GM23338 (cell line): ENCODE data around the gene TJP2. TPM values are rescaled to one million over a fixed set of nuclear protein-coding genes. Genes with fewer than 3 reads are reported as not detected.

ENCODE experiments used
- ATAC-seq: fragments of 200-7000 bp; cut with Tn5 transposase; 3 replicates; pipeline ENCODE4 v1.9.1; 2020
- DNase-seq: peaks from one replicate; pipeline ENCODE4 v3.0.0-alpha.2; 2015; ENCODE audit warnings: low spot score
- H2AFZ ChIP-seq: fragments of 200-600 bp; sonication (generic); 2 replicates; pipeline ENCODE4 v1.8.0; 2016; ENCODE audit warnings: antibody characterized with exemption, mild to moderate bottlenecking, moderate library complexity
- H3F3A ChIP-seq: fragments of 200-600 bp; sonication (generic); replicated peaks from 2 replicates; pipeline ENCODE4 v1.8.0; 2017; ENCODE audit warnings: antibody characterized with exemption, mixed run types, low read depth
- H3K27ac ChIP-seq: fragments of 200-600 bp; sonication (generic); 2 replicates; pipeline ENCODE4 v1.6.1; 2016; ENCODE audit warnings: low read depth
- H3K27me3 ChIP-seq: fragments of 200-600 bp; sonication (generic); 2 replicates; pipeline ENCODE4 v1.8.0; 2016; ENCODE audit warnings: mild to moderate bottlenecking, mixed run types, moderate library complexity; ENCODE audit not compliant: insufficient read depth
- H3K36me3 ChIP-seq: fragments of 200-600 bp; sonication (generic); 2 replicates; pipeline ENCODE4 v1.8.0; 2016; ENCODE audit warnings: mild to moderate bottlenecking; ENCODE audit not compliant: insufficient read depth
- H3K4me1 ChIP-seq: fragments of 200-600 bp; sonication (generic); 2 replicates; pipeline ENCODE4 v1.8.0; 2016; ENCODE audit warnings: mild to moderate bottlenecking, moderate library complexity; ENCODE audit not compliant: insufficient read depth
- H3K4me2 ChIP-seq: fragments of 200-600 bp; sonication (generic); 2 replicates; pipeline ENCODE4 v1.7.1; 2017; ENCODE audit warnings: mixed run types
- H3K4me3 ChIP-seq: fragments of 200-600 bp; sonication (generic); 2 replicates; pipeline ENCODE4 v1.6.1; 2016; ENCODE audit warnings: mixed run types
- H3K79me2 ChIP-seq: fragments of 200-600 bp; sonication (generic); replicated peaks from 2 replicates; pipeline ENCODE4 v1.8.0; 2017; ENCODE audit warnings: mild to moderate bottlenecking; ENCODE audit not compliant: insufficient read depth
- H3K9me2 ChIP-seq: fragments of 200-600 bp; sonication (generic); 2 replicates; pipeline ENCODE4 v1.8.0; 2017; ENCODE audit not compliant: insufficient read depth
- H4K20me1 ChIP-seq: fragments of 200-600 bp; sonication (generic); replicated peaks from 2 replicates; pipeline ENCODE4 v1.8.0; 2017; ENCODE audit warnings: mild to moderate bottlenecking; ENCODE audit not compliant: insufficient read depth
- H3K27ac Mint-ChIP-seq: 2 replicates; pipeline ENCODE4 v1.8.0; 2020; ENCODE audit warnings: inconsistent platforms, mild to moderate bottlenecking, moderate library complexity, mixed read lengths
- H3K27me3 Mint-ChIP-seq: 3 replicates; pipeline ENCODE4 v1.8.0; 2022; ENCODE audit warnings: low read depth, mild to moderate bottlenecking, moderate library complexity, mixed read lengths, inconsistent platforms; ENCODE audit not compliant: insufficient read depth, poor library complexity
- H3K36me3 Mint-ChIP-seq: 3 replicates; pipeline ENCODE4 v1.8.0; 2021; ENCODE audit warnings: low read depth, mild to moderate bottlenecking, inconsistent platforms, moderate library complexity, mixed read lengths
- H3K4me1 Mint-ChIP-seq: 3 replicates; pipeline ENCODE4 v1.8.0; 2020; ENCODE audit warnings: mild to moderate bottlenecking, inconsistent platforms, mixed read lengths
- H3K4me3 Mint-ChIP-seq: 3 replicates; pipeline ENCODE4 v1.8.0; 2021; ENCODE audit warnings: moderate library complexity, mild to moderate bottlenecking, inconsistent platforms, mixed read lengths
- H3K9me3 Mint-ChIP-seq: 3 replicates; pipeline ENCODE4 v1.8.0; 2020; ENCODE audit warnings: moderate library complexity, mild to moderate bottlenecking, inconsistent platforms, mixed read lengths
- CREB1 ChIP-seq: fragments of 250-450 bp; sonication (Bioruptor Pico); IDR thresholded peaks from 2 replicates; pipeline ENCODE4 v1.5.0; 2020; ENCODE audit warnings: low read depth, mild to moderate bottlenecking, moderate library complexity
- CTCF ChIP-seq, 2 experiments: fragments of 200-600 bp in 1 of 2; sonication (generic) in 1 of 2; conservative IDR thresholded peaks; 2 replicates each; pipeline versions ENCODE4 v1.5.1 to v1.6.1; 2016 to 2017; ENCODE audit warnings: antibody characterized with exemption in 2 of 2, low read depth in 2 of 2, mild to moderate bottlenecking in 2 of 2, moderate library complexity in 1 of 2
- ETS1 ChIP-seq: IDR thresholded peaks from 2 replicates; pipeline ENCODE4 v1.6.1; 2016; ENCODE audit warnings: antibody characterized with exemption
- EZH2 ChIP-seq: fragments of 200-600 bp; sonication (generic); IDR thresholded peaks from one replicate; pipeline ENCODE4 v1.8.0; 2017; ENCODE audit warnings: antibody characterized with exemption, mild to moderate bottlenecking, low read depth; ENCODE audit not compliant: unreplicated experiment
- EZH2phosphoT487 ChIP-seq: fragments of 200-600 bp; sonication (generic); IDR thresholded peaks from one replicate; pipeline ENCODE4 v1.8.1; 2018; ENCODE audit warnings: antibody characterized with exemption; ENCODE audit not compliant: unreplicated experiment
- JUNB ChIP-seq: IDR thresholded peaks from one replicate; pipeline ENCODE4 v1.6.1; 2016; ENCODE audit warnings: antibody characterized with exemption; ENCODE audit not compliant: unreplicated experiment
- NANOG ChIP-seq: IDR thresholded peaks from 2 replicates; pipeline ENCODE4 v1.6.1; 2016; ENCODE audit warnings: antibody characterized with exemption, borderline replicate concordance
- POLR2AphosphoS5 ChIP-seq: IDR thresholded peaks from 2 replicates; pipeline ENCODE4 v1.6.1; 2016; ENCODE audit warnings: antibody characterized with exemption, low read depth
- REST ChIP-seq: IDR thresholded peaks from one replicate; pipeline ENCODE4 v1.6.1; 2018; ENCODE audit warnings: antibody characterized with exemption; ENCODE audit not compliant: unreplicated experiment
- STAT1 ChIP-seq: IDR thresholded peaks from one replicate; pipeline ENCODE4 v1.6.1; 2016; ENCODE audit warnings: antibody characterized with exemption; ENCODE audit not compliant: unreplicated experiment
- ZNF114 ChIP-seq: fragments of 250-450 bp; sonication (Bioruptor Pico); IDR thresholded peaks from 2 replicates; pipeline ENCODE4 v1.5.0; 2020; ENCODE audit warnings: mild to moderate bottlenecking, moderate library complexity
- ZNF331 ChIP-seq: fragments of 250-450 bp; sonication (Bioruptor Pico); IDR thresholded peaks from 2 replicates; pipeline ENCODE4 v1.5.0; 2020; ENCODE audit warnings: low read depth, mild to moderate bottlenecking, moderate library complexity
- ZNF462 ChIP-seq: fragments of 250-450 bp; sonication (Bioruptor Pico); IDR thresholded peaks from 2 replicates; pipeline ENCODE4 v1.5.0; 2020; ENCODE audit warnings: mild to moderate bottlenecking, moderate library complexity
- polyA plus RNA-seq: library from polyadenylated mRNA; unstranded; fragments of >200 nt; fragmentation: Nextera tagmentation; extraction: Ambion mirVana; gene quantifications from 2 replicates; pipeline ENCODE4 v1.2.1, GENCODE V29; 2016
- total RNA-seq: library from RNA; depleted of rRNA; stranded (reverse); fragments of >200 nt; shearing (Covaris generic); gene quantifications from 2 replicates; pipeline ENCODE4 v1.2.3, GENCODE V29; 2014

The TJP2 gene
- total and polyA plus RNA-seq, 2 experiments from 2014 or later, result 37.6 to 234 TPM

GRCh38 chr9:69255591-69255990 is 81.5 kb downstream of the TJP2 start:
- H3K9me2 ChIP-seq, result no peaks in the 10 kb centered on the region
- H3K79me2 ChIP-seq, result no peaks in the 10 kb centered on the region
- DNase-seq (no peak), ATAC-seq (no peak)
- no peak overlapping the region for H3K4me3 ChIP-seq
- H2AFZ ChIP-seq, result no peak overlapping the region
- no peak overlapping the region for H3K4me3 Mint-ChIP-seq
- H3K9me3 Mint-ChIP-seq, result no peaks in the 10 kb centered on the region
- no peaks in the 10 kb centered on the region for H3K27me3 ChIP-seq
- H3K36me3 ChIP-seq, result peaks cover 21% of the 10 kb centered on the region
- 0 out of 2 replicates have a peak, but pooled peaks cover 3% of the 10 kb centered on the region for H3F3A ChIP-seq
- no peak overlapping the region for H3K4me2 ChIP-seq
- no peaks in the 10 kb centered on the region for H4K20me1 ChIP-seq
- TF ChIP-seq POLR2AphosphoS5, result no peak
- no peak for TF ChIP-seq EZH2
- no peak for TF ChIP-seq ZNF462
- TF ChIP-seq ETS1, result no peak
- TF ChIP-seq JUNB, result no peak
- no peak for TF ChIP-seq ZNF331 (CRISPR knock-in tag)
- no peak for TF ChIP-seq EZH2phosphoT487
- TF ChIP-seq ZNF114, result no peak
- no peak for TF ChIP-seq NANOG
- TF ChIP-seq CTCF (conservative IDR thresholded peaks at IDR 0.05; ENCODE audit: low read depth in 2 of 2), result no peak
- TF ChIP-seq STAT1, result no peak
- TF ChIP-seq REST, result no peak
- TF ChIP-seq CREB1, result no peak
- H3K27ac Mint-ChIP-seq, result no peak overlapping the region
- no peak overlapping the region; the same call in 1 of the 2 replicates for H3K27ac ChIP-seq
- peaks cover 4% of the 10 kb centered on the region; the same call in 1 of the 3 replicates for H3K4me1 Mint-ChIP-seq
- H3K27me3 Mint-ChIP-seq, result peaks cover 6% of the 10 kb centered on the region
- H3K36me3 Mint-ChIP-seq, result peaks cover 56% of the 10 kb centered on the region
- no peaks in the 10 kb centered on the region for H3K4me1 ChIP-seq
